IMR-90 (cell line): ENCODE measurements around the gene MROH2B. TPM values are rescaled to one million over a fixed set of nuclear protein-coding genes. Genes with fewer than 3 reads are reported as not detected.

Experiments used
- ATAC-seq: fragments of 200-7000 bp; cut with Tn5 transposase; 2 replicates; pipeline ENCODE4 v1.9.1; 2020; ENCODE audit warnings: low read depth, mild to moderate bottlenecking, moderate library complexity
- BruUV-seq: library from RNA; stranded (reverse); fragments of 400-500 nt; replicated peaks from 2 replicates; lab custom pipeline; 2021; lab: Mats Ljungman, UMichigan
- CTCF ChIA-PET: fragments of 300-600 bp; formaldehyde crosslinking; extraction: SDS; loops from one replicate; lab custom pipeline; 2021; ENCODE audit warnings: antibody characterized with exemption; lab: Yijun Ruan, JAX
- POLR2A ChIA-PET: fragments of 300-600 bp; sonication (Branson Sonifier 250); formaldehyde crosslinking; loops from one replicate; lab custom pipeline; 2022; ENCODE audit warnings: antibody characterized with exemption; ENCODE audit not compliant: unreplicated experiment; lab: Charles Lee
- DNase-seq: peaks from one replicate; pipeline ENCODE4 v3.0.0; 2013
- H2AFZ ChIP-seq: replicated peaks from 2 replicates; pipeline ENCODE3; 2013; ENCODE audit warnings: low read length, mild to moderate bottlenecking; ENCODE audit not compliant: poor library complexity
- H2AK5ac ChIP-seq: 2 replicates; pipeline ENCODE4 v1.6.1; 2013; ENCODE audit warnings: low read depth, low read length, inconsistent platforms
- H2AK9ac ChIP-seq: replicated peaks from 2 replicates; pipeline ENCODE3; 2013; ENCODE audit warnings: mild to moderate bottlenecking, low read depth, low read length, moderate library complexity; ENCODE audit not compliant: poor library complexity
- H2BK120ac ChIP-seq: 2 replicates; pipeline ENCODE4 v1.6.1; 2013; ENCODE audit warnings: low read depth, low read length, inconsistent platforms
- H2BK15ac ChIP-seq: 3 replicates; pipeline ENCODE4 v1.6.1; 2013; ENCODE audit warnings: low read depth, low read length, inconsistent platforms
- H2BK20ac ChIP-seq: 2 replicates; pipeline ENCODE4 v1.6.1; 2013; ENCODE audit warnings: low read depth, mild to moderate bottlenecking, inconsistent platforms, low read length, moderate library complexity
- H2BK5ac ChIP-seq: 2 replicates; pipeline ENCODE4 v1.6.1; 2013; ENCODE audit warnings: mild to moderate bottlenecking, low read depth, low read length, inconsistent platforms; ENCODE audit not compliant: poor library complexity, severe bottlenecking
- H3K14ac ChIP-seq: replicated peaks from 2 replicates; pipeline ENCODE4 v1.6.1; 2013; ENCODE audit warnings: low read depth, low read length, inconsistent platforms
- H3K18ac ChIP-seq: 2 replicates; pipeline ENCODE4 v1.6.1; 2013; ENCODE audit warnings: low read depth, low read length, control low read depth
- H3K23ac ChIP-seq: 2 replicates; pipeline ENCODE4 v1.6.1; 2013; ENCODE audit warnings: low read depth, low read length, inconsistent platforms
- H3K27ac ChIP-seq: 2 replicates; pipeline ENCODE4 v1.5.1; 2013; ENCODE audit warnings: mild to moderate bottlenecking, control low read depth, low read length; ENCODE audit not compliant: insufficient read depth
- H3K27me3 ChIP-seq: 2 replicates; pipeline ENCODE4 v1.6.1; 2013; ENCODE audit warnings: low read length; ENCODE audit not compliant: control insufficient read depth, insufficient read depth
- H3K36me3 ChIP-seq: 2 replicates; pipeline ENCODE4 v1.6.1; 2013; ENCODE audit warnings: low read length, mixed read lengths; ENCODE audit not compliant: control insufficient read depth, insufficient read depth
- H3K4ac ChIP-seq: 2 replicates; pipeline ENCODE4 v1.6.1; 2013; ENCODE audit warnings: low read depth, low read length, inconsistent platforms
- H3K4me1 ChIP-seq: 2 replicates; pipeline ENCODE4 v1.6.1; 2013; ENCODE audit warnings: low read length, mixed read lengths; ENCODE audit not compliant: control insufficient read depth, insufficient read depth
- H3K4me2 ChIP-seq: 2 replicates; pipeline ENCODE4 v1.6.1; 2013; ENCODE audit warnings: low read depth, mild to moderate bottlenecking, control low read depth, low read length, moderate library complexity
- H3K4me3 ChIP-seq: 2 replicates; pipeline ENCODE4 v1.5.1; 2013; ENCODE audit warnings: low read depth, mild to moderate bottlenecking, control low read depth, low read length, moderate library complexity; ENCODE audit not compliant: insufficient read depth
- H3K56ac ChIP-seq: 2 replicates; pipeline ENCODE4 v1.6.1; 2013; ENCODE audit warnings: low read length, inconsistent platforms; ENCODE audit not compliant: insufficient read depth; ENCODE audit errors: extremely low read depth
- H3K79me1 ChIP-seq, 2 experiments: 2 replicates each; pipeline ENCODE4 v1.6.1; 2013; ENCODE audit warnings: low read length in 2 of 2, inconsistent platforms in 1 of 2, low read depth in 1 of 2
- H3K9ac ChIP-seq: 2 replicates; pipeline ENCODE4 v1.6.1; 2013; ENCODE audit warnings: low read depth, low read length, control low read depth
- H3K9me1 ChIP-seq: 2 replicates; pipeline ENCODE4 v1.6.1; 2013; ENCODE audit warnings: low read length, inconsistent platforms; ENCODE audit not compliant: insufficient read depth
- H3K9me3 ChIP-seq: 2 replicates; pipeline ENCODE4 v1.6.1; 2013; ENCODE audit warnings: low read length; ENCODE audit not compliant: control insufficient read depth, insufficient read depth
- H4K20me1 ChIP-seq: 2 replicates; pipeline ENCODE4 v1.6.1; 2013; ENCODE audit warnings: low read length, inconsistent platforms; ENCODE audit not compliant: insufficient read depth
- H4K5ac ChIP-seq: 2 replicates; pipeline ENCODE4 v1.6.1; 2013; ENCODE audit warnings: mild to moderate bottlenecking, low read depth, low read length, control low read depth
- H4K8ac ChIP-seq, 2 experiments: 2 replicates each; pipeline ENCODE4 v1.6.1; 2013; ENCODE audit warnings: low read depth in 2 of 2, low read length in 2 of 2, control low read depth in 1 of 2, inconsistent platforms in 1 of 2
- H4K91ac ChIP-seq: 2 replicates; pipeline ENCODE4 v1.6.1; 2013; ENCODE audit warnings: low read depth, low read length, inconsistent platforms; ENCODE audit not compliant: insufficient read depth
- BHLHE40 ChIP-seq: fragments of 150-350 bp; IDR thresholded peaks from 2 replicates; pipeline ENCODE4 v1.6.1; 2016; ENCODE audit warnings: mild to moderate bottlenecking, low read depth, low read length
- CEBPB ChIP-seq: IDR thresholded peaks from 2 replicates; pipeline ENCODE4 v1.6.1; 2012; ENCODE audit warnings: low read depth, low read length, improper control_type of control experiment
- CHD1 ChIP-seq: IDR thresholded peaks from 2 replicates; pipeline ENCODE4 v1.6.1; 2012; ENCODE audit warnings: low read depth, low read length, improper control_type of control experiment
- CTCF ChIP-seq: conservative IDR thresholded peaks from 2 replicates; pipeline ENCODE4 v1.5.1; 2012; ENCODE audit warnings: mild to moderate bottlenecking, low read depth, low read length, improper control_type of control experiment
- ELK1 ChIP-seq: fragments of 150-350 bp; IDR thresholded peaks from 2 replicates; pipeline ENCODE4 v1.6.1; 2016; ENCODE audit warnings: low read depth, mild to moderate bottlenecking, low read length, moderate library complexity, borderline replicate concordance
- FOS ChIP-seq: fragments of 150-350 bp; IDR thresholded peaks from 2 replicates; pipeline ENCODE4 v1.6.1; 2016; ENCODE audit warnings: low read depth, low read length
- MAFK ChIP-seq: IDR thresholded peaks from 2 replicates; pipeline ENCODE4 v1.6.1; 2012; ENCODE audit warnings: low read depth, low read length, improper control_type of control experiment
- MAZ ChIP-seq: IDR thresholded peaks from 2 replicates; pipeline ENCODE4 v1.6.1; 2012; ENCODE audit warnings: low read depth, mild to moderate bottlenecking, low read length, improper control_type of control experiment, moderate library complexity, borderline replicate concordance
- MXI1 ChIP-seq: IDR thresholded peaks from 2 replicates; pipeline ENCODE4 v1.6.1; 2012; ENCODE audit warnings: low read depth, mild to moderate bottlenecking, low read length, moderate library complexity, borderline replicate concordance
- NFE2L2 ChIP-seq: fragments of 150-350 bp; IDR thresholded peaks from 2 replicates; pipeline ENCODE4 v1.6.1; 2016; ENCODE audit warnings: low read depth, mild to moderate bottlenecking, low read length
- POLR2A ChIP-seq: IDR thresholded peaks from 2 replicates; pipeline ENCODE4 v1.6.1; 2012; ENCODE audit warnings: mild to moderate bottlenecking, low read depth, low read length
- RAD21 ChIP-seq: IDR thresholded peaks from 2 replicates; pipeline ENCODE4 v1.6.1; 2012; ENCODE audit warnings: low read length, improper control_type of control experiment
- RCOR1 ChIP-seq: IDR thresholded peaks from 2 replicates; pipeline ENCODE4 v1.6.1; 2012; ENCODE audit warnings: mild to moderate bottlenecking, low read length, improper control_type of control experiment; ENCODE audit not compliant: insufficient replicate concordance
- RFX5 ChIP-seq: IDR thresholded peaks from 2 replicates; pipeline ENCODE4 v1.8.0; 2012; ENCODE audit warnings: low read depth, mild to moderate bottlenecking, low read length, moderate library complexity
- SMC3 ChIP-seq: fragments of 150-350 bp; IDR thresholded peaks from 2 replicates; pipeline ENCODE4 v1.6.1; 2016; ENCODE audit warnings: low read depth, mild to moderate bottlenecking, antibody characterized with exemption, low read length, moderate library complexity
- USF2 ChIP-seq: fragments of 150-350 bp; IDR thresholded peaks from 2 replicates; pipeline ENCODE4 v1.6.1; 2017; ENCODE audit warnings: mild to moderate bottlenecking, antibody characterized with exemption, low read length, low read depth
- dilution Hi-C: fragments of 300-500 bp; cut with HindIII; formaldehyde crosslinking; loops from one replicate; pipeline ENCODE4 v1.14.3; 2018; ENCODE audit warnings: low sequenced_read_pairs; ENCODE audit not compliant: unreplicated experiment
- in situ Hi-C: fragments of 300-500 bp; cut with MboI; formaldehyde crosslinking; loops from 3 replicates; pipeline ENCODE4 v1.14.3; 2019; ENCODE audit warnings: low sequenced_read_pairs, inconsistent platforms, mixed read lengths
- intact Hi-C: fragments of 100-400 bp; cut with micrococcal nuclease; formaldehyde crosslinking; loops from 2 replicates; pipeline ENCODE4 v1.10.0; 2022
- polyA plus RNA-seq, 3 experiments: library from polyadenylated mRNA; depleted of rRNA; stranded (reverse); fragments of >200 nt; gene quantifications; 2 replicates each; pipeline ENCODE4 v1.2.3, GENCODE V29; 2012; ENCODE audit warnings: low replicate concordance in 1 of 3
- total RNA-seq: library from RNA; depleted of rRNA; stranded (reverse); fragments of >200 nt; gene quantifications from 2 replicates; pipeline ENCODE4 v1.2.3, GENCODE V29; 2012

The MROH2B gene
- total and polyA plus RNA-seq, 2 of the 4 experiments (the other 2 are of a cell fraction), result not detected

- H3K9me3 ChIP-seq, result peaks cover 2% of the 10 kb centered on the region; the same call in 1 of the 2 replicates
- peak overlapping the region; percentile 86 for H2BK20ac ChIP-seq
- H3K56ac ChIP-seq, result no peak overlapping the region
- H3K9ac ChIP-seq, result no peak overlapping the region
- H3K9me1 ChIP-seq, result peaks cover 13% of the 10 kb centered on the region
- in situ Hi-C loops, result no loop called here
- intact Hi-C loops, result loop anchor here (10.0 kb wide), 1 partner anchor 267 kb away; no protein-coding TSS in a partner anchor
- H4K5ac ChIP-seq, result peak overlapping the region; percentile 28; the same call in 1 of the 2 replicates
- no peak overlapping the region for H3K4me2 ChIP-seq
- peak overlapping the region; percentile 72; the same call in 1 of the 2 replicates for H3K4ac ChIP-seq
- peak overlapping the region in 1 of 2 experiments; percentile 36; a peak in 2 of 4 replicates for H4K8ac ChIP-seq
- no TSS peak for BruUV-seq
- no peaks in the 10 kb centered on the region for H3K79me1 ChIP-seq
- H2BK15ac ChIP-seq, result no peak overlapping the region; the same call in 1 of the 3 replicates
- H2BK120ac ChIP-seq, result peak overlapping the region; percentile 94
- POLR2A ChIA-PET, result interaction anchor here (0.6 kb wide), 1 partner anchor 86 kb away, joined by 3 read pairs; no protein-coding TSS in a partner anchor
- dilution Hi-C loops, result no loop called here
- no peaks in the 10 kb centered on the region for H4K20me1 ChIP-seq
- ATAC-seq, result no peak
- no peaks in the 10 kb centered on the region for H3K27me3 ChIP-seq
- peaks cover 27% of the 10 kb centered on the region for H3K4me1 ChIP-seq
- peak overlapping the region; percentile 91; the same call in 1 of the 2 replicates for H4K91ac ChIP-seq
- no peak overlapping the region for H3K4me3 ChIP-seq
- no peak for TF ChIP-seq FOS
- TF ChIP-seq CEBPB, result no peak
- TF ChIP-seq USF2, result no peak
- no peak for TF ChIP-seq RCOR1
- no peak for TF ChIP-seq MXI1
- no peak for TF ChIP-seq NFE2L2
- no peak for TF ChIP-seq POLR2A
- no peak for TF ChIP-seq RAD21
- no peak for TF ChIP-seq BHLHE40
- TF ChIP-seq MAFK, result no peak
- no peak for TF ChIP-seq MAZ
- TF ChIP-seq SMC3, result no peak
- TF ChIP-seq ELK1, result no peak
- TF ChIP-seq CTCF, result no peak
- TF ChIP-seq RFX5, result no peak
- TF ChIP-seq CHD1, result no peak
- no peak overlapping the region for H2AK9ac ChIP-seq
- CTCF ChIA-PET, result interaction anchor here (0.8 kb wide), 1 partner anchor 83 kb away, joined by 4 read pairs; no protein-coding TSS in a partner anchor
- H2AK5ac ChIP-seq, result peak overlapping the region; percentile 62; the same call in 1 of the 2 replicates
- no peak for DNase-seq
- H2AFZ ChIP-seq, result no peak overlapping the region
- H3K36me3 ChIP-seq, result no peaks in the 10 kb centered on the region
- H3K27ac ChIP-seq, result no peak overlapping the region
- H3K18ac ChIP-seq, result peak overlapping the region; percentile 87; the same call in 1 of the 2 replicates
- no peak overlapping the region for H3K23ac ChIP-seq
- no peak overlapping the region for H3K14ac ChIP-seq
- peak overlapping the region; percentile 96 for H2BK5ac ChIP-seq
Observed at GRCh38 chr5:40987349-40987748, 83.8 kb downstream of the MROH2B start.
